Muscle of leg (tissue), 11 donors: ENCODE results near the gene CIBAR2. TPM values are rescaled to one million over a fixed set of nuclear protein-coding genes. Genes with fewer than 3 reads are reported as not detected.
A peak's percentile ranks its signal among the peaks of the same experiment; 100 is the strongest.

ENCODE experiments used
- DNase-seq: peaks from one replicate; pipeline ENCODE4 v3.0.0; 2013
- H3K27ac ChIP-seq: one replicate; pipeline ENCODE4 v1.5.1; 2013; ENCODE audit warnings: mild to moderate bottlenecking, low read length, control low read depth
- H3K27me3 ChIP-seq: one replicate; pipeline ENCODE4 v1.6.1; 2013; ENCODE audit warnings: low read length; ENCODE audit not compliant: control insufficient read depth, insufficient read depth
- H3K36me3 ChIP-seq: one replicate; pipeline ENCODE4 v1.6.1; 2013; ENCODE audit warnings: low read length; ENCODE audit not compliant: control insufficient read depth, insufficient read depth
- H3K4me1 ChIP-seq: one replicate; pipeline ENCODE4 v1.6.1; 2013; ENCODE audit warnings: low read length; ENCODE audit not compliant: control insufficient read depth, insufficient read depth
- H3K4me3 ChIP-seq: one replicate; pipeline ENCODE4 v1.5.1; 2013; ENCODE audit warnings: low read length, control low read depth
- H3K9me3 ChIP-seq: replicated peaks from 2 replicates; pipeline ENCODE4 v1.6.1; 2013; ENCODE audit warnings: low read depth, low read length; ENCODE audit not compliant: control insufficient read depth
- WGBS: methylation state at CpG from one replicate; pipeline ENCODE4 v1.1.5; 2013; ENCODE audit warnings: missing lambda C conversion rate; ENCODE audit not compliant: insufficient coverage; 5-methylcytosine and 5-hydroxymethylcytosine counted together
- polyA plus RNA-seq, 8 donors: library from polyadenylated mRNA; unstranded; fragments of 120-200 nt; gene quantifications; one replicate each; pipeline versions ENCODE4 v1.2.1 to v1.2.3, GENCODE V29; 2013; ENCODE audit warnings: inconsistent platforms in 1 of 8, low replicate concordance in 1 of 8; ENCODE audit not compliant: insufficient read length in 8 of 8, insufficient read depth in 1 of 8
- total RNA-seq: library from RNA; stranded (reverse); fragments of 120-200 nt; gene quantifications from one replicate; pipeline ENCODE4 v1.2.4, GENCODE V29; 2013

Gene CIBAR2
- total and polyA plus RNA-seq, 9 donors = 0.18 to 0.30 TPM; not detected in 7

GRCh38 chr16:85092309-85092708, 20.0 kb downstream of the CIBAR2 start:
- no peak overlapping the region for H3K4me3 ChIP-seq
- DNase-seq = no peak
- H3K9me3 ChIP-seq = no peaks in the 10 kb centered on the region
- peaks cover 18% of the 10 kb centered on the region for H3K27me3 ChIP-seq
- no peaks in the 10 kb centered on the region for H3K36me3 ChIP-seq
- WGBS = 62% methylated on average over 6 of the region's 9 CpGs
- H3K27ac ChIP-seq = no peak overlapping the region
- H3K4me1 ChIP-seq = peaks cover 15% of the 10 kb centered on the region

- Histone ChIP-seq H3K4me3 (no peak overlapping the region), H3K36me3 (no peaks in the 10 kb centered on the region), H3K27me3 (peaks cover 14% of the 10 kb centered on the region), H3K9me3 (no peaks in the 10 kb centered on the region), H3K4me1 (peaks cover 15% of the 10 kb centered on the region), H3K27ac (no peak overlapping the region)
- 81% methylated on average over 3 of the region's 7 CpGs for WGBS
- no peak for DNase-seq
Measured at GRCh38 chr16:85091522-85091910, 20.8 kb downstream of the CIBAR2 start.

GRCh38 chr16:85090873-85091521, 21.3 kb downstream of the CIBAR2 start:
- Histone ChIP-seq H3K27me3 (peaks cover 14% of the 10 kb centered on the region), H3K36me3 (no peaks in the 10 kb centered on the region), H3K9me3 (no peaks in the 10 kb centered on the region), H3K4me1 (peaks cover 15% of the 10 kb centered on the region), H3K4me3 (no peak overlapping the region), H3K27ac (no peak overlapping the region)
- 62% methylated on average over 4 of the region's 8 CpGs for WGBS
- no peak for DNase-seq

- H3K27ac ChIP-seq = no peak overlapping the region
- no peak for DNase-seq
- 44% methylated on average over 7 of the region's 13 CpGs for WGBS
- H3K9me3 ChIP-seq = no peaks in the 10 kb centered on the region
- H3K4me1 ChIP-seq = peaks cover 15% of the 10 kb centered on the region
- no peaks in the 10 kb centered on the region for H3K36me3 ChIP-seq
- no peak overlapping the region for H3K4me3 ChIP-seq
- H3K27me3 ChIP-seq = peaks cover 13% of the 10 kb centered on the region
Measured at GRCh38 chr16:85090181-85090580, 22.1 kb downstream of the CIBAR2 start.

GRCh38 chr16:85089525-85089924, 22.7 kb downstream of the CIBAR2 start:
- Histone ChIP-seq H3K4me1 (peaks cover 15% of the 10 kb centered on the region), H3K36me3 (no peaks in the 10 kb centered on the region), H3K9me3 (no peaks in the 10 kb centered on the region), H3K4me3 (no peak overlapping the region), H3K27me3 (peaks cover 9% of the 10 kb centered on the region), H3K27ac (no peak overlapping the region)
- WGBS = 82% methylated on average over 13 of the region's 16 CpGs
- no peak for DNase-seq

- no peak overlapping the region for H3K4me3 ChIP-seq
- no peaks in the 10 kb centered on the region for H3K36me3 ChIP-seq
- no peaks in the 10 kb centered on the region for H3K9me3 ChIP-seq
- DNase-seq = no peak
- peaks cover 15% of the 10 kb centered on the region for H3K4me1 ChIP-seq
- H3K27ac ChIP-seq = no peak overlapping the region
- 49% methylated on average over 29 of the region's 31 CpGs for WGBS
- peaks cover 6% of the 10 kb centered on the region for H3K27me3 ChIP-seq
Measured at GRCh38 chr16:85088570-85089199, 23.6 kb downstream of the CIBAR2 start.

- H3K9me3 ChIP-seq = no peaks in the 10 kb centered on the region
- peaks cover 15% of the 10 kb centered on the region for H3K4me1 ChIP-seq
- DNase-seq = no peak
- no peak overlapping the region for H3K4me3 ChIP-seq
- H3K36me3 ChIP-seq = no peaks in the 10 kb centered on the region
- H3K27ac ChIP-seq = no peak overlapping the region
- 95% methylated on average over 18 of the region's 21 CpGs for WGBS
- peaks cover 5% of the 10 kb centered on the region for H3K27me3 ChIP-seq
Measured at GRCh38 chr16:85087899-85088569, 24.2 kb downstream of the CIBAR2 start.

GRCh38 chr16:85086347-85087291, 25.7 kb downstream of the CIBAR2 start:
- Histone ChIP-seq H3K27ac (no peak overlapping the region), H3K4me1 (peaks cover 21% of the 10 kb centered on the region), H3K36me3 (no peaks in the 10 kb centered on the region), H3K27me3 (peaks cover 13% of the 10 kb centered on the region), H3K4me3 (no peak overlapping the region), H3K9me3 (no peaks in the 10 kb centered on the region)
- peak; percentile 66 for DNase-seq
- 76% methylated on average over 25 of the region's 37 CpGs for WGBS

GRCh38 chr16:85085721-85086120, 26.6 kb downstream of the CIBAR2 start:
- H3K36me3 ChIP-seq = no peaks in the 10 kb centered on the region
- WGBS = 81% methylated on average over 17 of the region's 17 CpGs
- H3K9me3 ChIP-seq = no peaks in the 10 kb centered on the region

More at GRCh38 chr16:85085721-85086120, 26.6 kb downstream of the CIBAR2 start:
- no peak for DNase-seq
- no peak overlapping the region for H3K4me3 ChIP-seq
- peaks cover 14% of the 10 kb centered on the region for H3K27me3 ChIP-seq
- H3K4me1 ChIP-seq = peaks cover 20% of the 10 kb centered on the region
- no peak overlapping the region for H3K27ac ChIP-seq
